ENCODE results near the gene THRSP. TPM values are rescaled to one million over a fixed set of nuclear protein-coding genes. Genes with fewer than 3 reads are reported as not detected.

THRSP gene
- total and polyA plus RNA-seq, 10 of the 15 experiments (the other 5 are each of a cell fraction or from before 2014, with no cell fraction given), result 0.18 TPM; not detected in 9

- TF ChIP-seq USF2 (IDR thresholded peaks at IDR 0.05; ENCODE audit: borderline replicate concordance, low read depth, low read length), result no peak
- no peak for TF ChIP-seq ZBTB33 (IDR thresholded peaks at IDR 0.05)
- 0 out of 2 replicates have a peak, but pooled peaks have one; percentile 42 for TF ChIP-seq TBL1XR1 (IDR thresholded peaks at IDR 0.05; ENCODE audit: low read depth, low read length)
Observed at GRCh38 chr11:78045851-78046485, 17.7 kb upstream of the THRSP start (continued).

- H3K27ac ChIP-seq (ENCODE audit: control insufficient read depth, insufficient read depth), result no peak overlapping the region
- H3K79me2 ChIP-seq (ENCODE audit: control insufficient read depth, insufficient read depth, low read length), result no peaks in the 10 kb centered on the region
- peak overlapping the region; percentile 71; the same call in 1 of the 2 replicates for H3K4me2 ChIP-seq (ENCODE audit: control insufficient read depth, insufficient read depth)
- intact Hi-C loops (cut with micrococcal nuclease; ENCODE audit: unreplicated experiment) (loop anchor here (1.0 to 2.0 kb wide), 2 partner anchors 46 to 270 kb away; no protein-coding TSS in a partner anchor), in situ Hi-C loops (cut with MboI) (no loop called here)
- ChIA-PET SMC1A (ENCODE audit: uncharacterized antibody, unreplicated experiment) (interaction anchor here (0.9 to 2.1 kb wide), 8 partner anchors 12 to 520 kb away, joined by 3 to 19 read pairs (median 6); partner anchors contain the start of gene INTS4), CTCF (interaction anchor here (0.9 to 3.8 kb wide), 25 partner anchors 8 to 518 kb away, joined by 3 to 37 read pairs (median 6); partner anchors contain the start of gene INTS4), POLR2A (no interaction called here), RAD21 (ENCODE audit: unreplicated experiment) (interaction anchor here (1.2 to 2.4 kb wide), 4 partner anchors 45 to 270 kb away, joined by 3 to 15 read pairs (median 9); partner anchors contain the start of gene INTS4)
- H2AFZ ChIP-seq (ENCODE audit: control insufficient read depth, low read depth, low read length), result peak overlapping the region; percentile 98
- no peaks in the 10 kb centered on the region for H3K9me3 ChIP-seq (replicated peaks; ENCODE audit: control insufficient read depth, insufficient read depth, low read length)
- WGBS (ENCODE audit: insufficient coverage, insufficient replicate concordance, low lambda C conversion rate, missing lambda C conversion rate), result 53% methylated on average over 6 of the region's 6 CpGs
- H3K27me3 ChIP-seq (replicated peaks in 1 of 2; ENCODE audit: control insufficient read depth in 2 of 2, insufficient read depth in 2 of 2, low read length in 1 of 2), result no peaks in the 10 kb centered on the region
- BruUV-seq (replicated peaks), result no TSS peak
- TF ChIP-seq SMAD1 (IDR thresholded peaks at IDR 0.05; ENCODE audit: low read depth, partially characterized antibody) (no peak), ZNF24 (IDR thresholded peaks at IDR 0.05) (no peak), ESRRA (IDR thresholded peaks at IDR 0.05; ENCODE audit: low read length) (no peak), ZBTB40 (IDR thresholded peaks at IDR 0.05; ENCODE audit: borderline replicate concordance) (no peak), EGR1 (IDR thresholded peaks at IDR 0.05; ENCODE audit: borderline replicate concordance in 1 of 2, low read depth in 2 of 2, low read length in 2 of 2) (no peak), RB1 (IDR thresholded peaks at IDR 0.05; ENCODE audit: borderline replicate concordance) (no peak), DPF2 (IDR thresholded peaks at IDR 0.05) (no peak), WRNIP1 (IDR thresholded peaks at IDR 0.05; ENCODE audit: borderline replicate concordance, low read depth, low read length) (no peak), STAT1 (conservative IDR thresholded peaks at IDR 0.05) (no peak), SIN3A (IDR thresholded peaks at IDR 0.05; ENCODE audit: low read depth, low read length) (no peak)
- H3K4me3 ChIP-seq, result peak overlapping the region; percentile 61; the same call in 1 of the 2 replicates
- no peak for FAIRE-seq
- DNase-seq (ENCODE audit: low read depth, low spot score), result no peak
- no peak overlapping the region for H3K9ac ChIP-seq (ENCODE audit: control insufficient read depth, insufficient read depth, low read length)
- H4K20me1 ChIP-seq (ENCODE audit: control insufficient read depth, insufficient read depth), result no peaks in the 10 kb centered on the region
- H3K36me3 ChIP-seq (ENCODE audit: control insufficient read depth in 2 of 2, insufficient read depth in 2 of 2, low read length in 1 of 2), result no peaks in the 10 kb centered on the region
- H3K4me1 ChIP-seq (ENCODE audit: control insufficient read depth, insufficient read depth, low read length), result no peaks in the 10 kb centered on the region
- peak; percentile 13; the same call in 2 of the 3 replicates for ATAC-seq
Observed at GRCh38 chr11:78046486-78046854, 17.2 kb upstream of the THRSP start.

All from GM12878 (cell line).